HG03460 (cell line): ENCODE results near the gene RNF115.

Experiments used
- ATAC-seq: cut with Tn5 transposase; IDR thresholded peaks from one replicate; pipeline ENCODE4 v1.9.1; 2021; ENCODE audit not compliant: unreplicated experiment

RNF115 gene

DNA sequence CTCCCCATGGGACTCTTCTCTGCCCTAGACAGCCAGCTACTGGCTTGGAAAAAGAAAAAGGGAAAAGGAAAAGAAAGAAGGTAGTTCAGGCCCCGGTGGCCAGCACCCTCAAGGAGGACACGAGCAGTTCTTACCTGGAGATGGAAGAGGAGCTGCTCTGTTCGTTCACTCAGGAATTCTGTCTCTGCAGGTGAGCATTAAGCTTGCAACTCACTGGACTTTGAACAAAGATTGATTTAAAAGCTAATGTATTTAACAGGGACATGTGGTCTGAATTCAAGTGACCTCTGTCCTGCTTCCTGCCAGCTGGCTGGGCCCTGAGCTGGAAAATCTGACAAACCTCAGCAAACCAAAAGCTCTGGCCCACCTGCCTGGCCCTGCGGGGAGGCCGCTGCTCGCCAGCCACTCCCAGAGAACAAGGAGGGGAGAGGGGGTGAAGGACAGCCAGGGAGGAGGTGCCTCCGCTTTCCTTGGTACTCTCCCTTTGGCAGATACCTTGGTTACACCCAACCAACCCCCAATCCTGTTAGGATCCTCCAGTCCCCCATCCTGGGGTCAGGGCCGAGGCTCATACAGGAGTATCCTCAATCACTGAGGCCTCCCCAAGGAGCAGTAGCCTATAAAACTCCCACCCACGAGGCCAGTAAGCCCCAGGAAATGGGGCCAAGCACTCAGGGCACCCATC, 116.6 kb downstream of the RNF115 start, which contains the start of gene PDZK1:
Gene PDZK1 (minus strand): TSS at position 186 of the 685 bp plus-strand sequence. CDS start 19,347 bp downstream, outside the sequence.
- ATAC-seq: no peak

- ATAC-seq: no peak
Observed at GRCh38 chr1:145706086-145706664, 117.7 kb downstream of the RNF115 start.

GRCh38 chr1:145705622-145706021, 118.3 kb downstream of the RNF115 start:
- ATAC-seq: no peak

GRCh38 chr1:145702826-145703225, 121.1 kb downstream of the RNF115 start:
- no peak for ATAC-seq

DNA sequence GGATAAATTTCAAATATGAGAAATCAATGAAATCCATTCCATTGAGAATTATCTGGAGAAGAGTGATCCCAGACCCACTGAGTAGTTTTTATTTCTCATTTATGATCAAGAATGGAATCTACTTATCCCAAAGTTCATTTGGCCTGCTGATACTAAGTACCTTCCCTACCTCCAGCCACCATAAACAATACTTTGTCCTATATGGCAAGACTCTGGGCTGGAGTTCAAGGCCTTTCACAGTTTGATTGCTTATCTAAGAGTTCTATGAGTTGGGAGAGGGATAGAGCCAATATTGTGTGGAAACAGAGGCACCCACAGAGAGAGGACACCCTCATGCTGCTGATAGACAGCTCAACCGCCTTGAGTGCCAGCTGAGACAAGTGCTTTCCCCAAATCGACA, 121.8 kb downstream of the RNF115 start:
- ATAC-seq: no peak

DNA sequence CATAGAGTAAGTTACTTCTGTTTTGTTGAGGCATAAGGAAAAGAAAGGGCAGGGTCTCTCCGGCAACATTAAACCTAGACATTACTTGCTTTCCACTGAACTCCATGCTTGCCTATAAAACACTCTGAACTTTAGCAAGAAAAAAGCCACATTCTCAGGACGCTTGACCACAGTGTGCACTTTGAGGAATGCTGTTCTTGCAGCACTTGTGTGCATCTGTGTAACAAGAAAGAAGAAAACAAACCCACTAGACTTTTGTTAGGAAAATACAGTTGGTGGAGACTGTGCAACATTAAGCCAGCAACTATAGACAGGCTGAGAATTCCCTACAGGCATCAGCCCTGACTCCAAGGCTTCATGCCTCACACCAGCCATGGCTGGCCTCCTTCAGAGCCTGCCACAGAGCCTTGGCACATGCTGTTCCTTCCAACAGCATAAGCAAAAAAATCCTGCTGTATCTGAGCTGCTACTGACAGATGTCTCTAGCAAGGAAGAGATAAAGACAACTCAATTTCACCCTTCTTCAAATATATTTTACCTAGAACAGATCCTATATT, 122.5 kb downstream of the RNF115 start:
- no peak for ATAC-seq

- no peak for ATAC-seq
Observed at GRCh38 chr1:145696630-145696960, 127.3 kb downstream of the RNF115 start.

DNA sequence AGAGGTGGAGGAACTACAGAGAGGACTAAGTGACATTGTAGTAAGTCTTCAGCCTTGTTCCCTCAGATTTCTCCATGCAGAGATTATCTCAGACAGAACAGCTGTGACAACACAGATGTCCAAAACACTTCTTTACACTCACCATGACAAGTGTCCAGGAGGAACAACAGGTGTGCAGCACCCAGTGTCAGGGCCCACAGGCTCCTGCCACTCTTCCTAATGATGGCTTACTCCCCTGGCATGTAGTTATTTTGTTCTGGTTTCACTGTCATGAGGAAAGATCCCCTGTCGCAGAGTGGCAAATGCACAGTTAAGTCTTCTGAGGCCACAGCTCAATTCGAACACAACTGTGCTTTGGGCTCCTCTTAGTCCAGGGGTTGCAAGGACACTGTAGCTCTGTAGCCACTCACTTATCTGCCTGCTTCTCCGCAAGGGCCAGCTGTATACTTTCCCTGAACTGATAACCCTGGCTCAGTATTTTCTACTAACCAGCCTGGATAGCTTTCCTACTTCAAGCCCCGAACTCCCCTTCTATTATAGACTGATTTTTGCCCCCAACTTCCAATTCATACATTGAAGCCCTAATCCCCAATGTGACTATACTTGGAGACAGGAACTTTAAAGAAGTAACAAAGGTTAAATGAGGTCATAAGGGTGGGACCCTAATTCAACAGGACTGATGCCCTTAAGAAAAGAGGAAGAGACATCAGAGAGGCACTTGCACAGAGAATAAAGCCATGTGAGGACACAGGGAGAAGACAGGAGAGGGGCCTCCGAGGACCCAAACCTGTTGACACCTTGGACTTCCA, 127.9 kb downstream of the RNF115 start:
- no peak for ATAC-seq

DNA sequence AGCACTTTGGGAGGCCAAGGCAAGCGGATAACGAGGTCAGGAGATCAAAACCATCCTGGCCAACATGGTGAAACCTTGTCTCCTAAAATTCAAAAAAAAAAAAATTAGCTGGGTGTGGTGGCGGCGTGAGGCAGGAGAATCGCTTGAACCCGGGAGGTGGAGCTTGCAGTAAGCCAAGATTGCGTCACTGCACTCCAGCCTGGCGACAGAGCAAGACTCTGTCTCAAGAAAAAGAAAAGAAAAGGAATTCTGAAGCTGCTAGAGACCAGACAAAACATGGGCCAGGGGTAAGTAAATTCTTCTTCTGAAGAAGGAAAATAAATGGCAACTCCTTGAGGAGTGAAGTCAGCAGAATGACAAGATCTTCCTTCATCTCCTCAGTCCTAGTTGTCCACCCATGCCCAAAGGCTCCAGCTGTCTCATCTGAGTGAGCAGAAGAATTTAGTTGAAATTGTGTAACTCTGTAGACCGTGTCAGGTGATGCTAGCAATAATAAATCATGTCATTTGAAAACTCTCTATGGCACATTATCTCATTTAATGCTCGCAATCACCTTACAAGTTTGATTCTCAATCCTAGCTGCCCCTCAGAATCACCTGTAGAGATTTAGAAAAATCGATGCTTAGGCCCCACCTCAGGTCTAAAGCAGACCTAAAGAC, 131.0 kb downstream of the RNF115 start:
- ATAC-seq: no peak

DNA sequence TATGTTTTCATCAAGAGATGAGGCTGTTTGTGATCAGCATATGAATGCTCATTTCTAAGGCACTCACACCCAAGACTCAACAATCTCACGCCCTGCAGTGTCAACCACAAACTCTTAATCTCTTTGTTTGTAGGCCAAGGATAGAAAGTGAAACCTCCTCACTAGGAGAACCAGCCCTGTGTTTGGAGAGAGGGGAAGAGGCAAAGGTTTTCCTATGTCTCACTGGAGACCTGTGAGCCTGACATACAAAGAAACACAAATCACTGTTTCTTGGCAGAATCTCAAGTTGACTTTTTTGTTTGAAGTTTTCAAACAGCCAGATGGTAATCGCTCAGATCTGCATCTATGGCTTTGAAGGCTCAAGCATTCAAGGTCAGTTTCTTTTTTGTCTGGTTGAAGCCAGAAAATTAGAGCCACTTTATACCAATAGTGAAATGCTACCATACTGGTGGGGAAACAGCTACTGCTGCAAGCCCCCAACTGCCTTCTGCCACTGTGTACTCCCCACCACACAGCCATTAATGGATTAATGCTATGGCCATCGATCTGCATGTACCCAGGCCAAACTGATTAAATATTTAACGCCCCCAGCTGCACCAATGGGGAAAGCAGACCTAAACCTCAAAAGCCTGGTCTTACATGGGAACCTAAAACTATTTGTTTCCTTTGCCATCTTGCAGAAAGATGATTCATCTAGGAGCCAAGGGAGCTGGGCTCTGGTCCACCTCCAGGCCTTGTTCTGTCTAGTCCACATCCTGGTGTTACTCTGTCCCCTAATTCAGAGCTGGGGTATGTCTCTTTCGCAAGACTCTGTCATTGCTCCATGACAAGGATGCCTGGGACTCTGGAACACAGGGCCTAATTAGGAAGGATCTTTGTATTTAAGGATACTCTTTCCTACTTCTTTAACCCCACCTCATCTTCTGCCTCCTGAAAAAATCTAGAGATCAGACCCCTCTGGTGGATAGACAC, 133.0 kb downstream of the RNF115 start:
- ATAC-seq: peak; percentile 78

DNA sequence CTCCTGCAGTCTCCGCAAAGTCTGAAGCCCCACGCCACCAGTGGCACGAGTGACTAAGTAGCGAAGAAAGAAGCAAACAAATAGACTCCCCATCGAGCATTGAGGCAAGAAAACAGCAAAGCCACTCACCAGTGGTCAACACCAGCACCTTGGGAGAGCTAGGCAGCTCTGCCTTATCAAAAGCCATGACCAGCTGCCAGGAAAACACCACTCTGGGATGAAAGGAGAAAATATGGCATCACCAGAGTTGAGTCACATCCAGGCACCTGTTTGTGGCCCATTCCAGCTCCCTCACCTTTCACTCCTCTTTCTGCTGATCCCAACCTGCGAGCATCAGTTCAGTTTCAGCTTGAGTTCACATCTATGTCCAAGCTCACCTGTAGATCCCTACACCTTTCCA, 134.0 kb downstream of the RNF115 start:
- no peak for ATAC-seq

DNA sequence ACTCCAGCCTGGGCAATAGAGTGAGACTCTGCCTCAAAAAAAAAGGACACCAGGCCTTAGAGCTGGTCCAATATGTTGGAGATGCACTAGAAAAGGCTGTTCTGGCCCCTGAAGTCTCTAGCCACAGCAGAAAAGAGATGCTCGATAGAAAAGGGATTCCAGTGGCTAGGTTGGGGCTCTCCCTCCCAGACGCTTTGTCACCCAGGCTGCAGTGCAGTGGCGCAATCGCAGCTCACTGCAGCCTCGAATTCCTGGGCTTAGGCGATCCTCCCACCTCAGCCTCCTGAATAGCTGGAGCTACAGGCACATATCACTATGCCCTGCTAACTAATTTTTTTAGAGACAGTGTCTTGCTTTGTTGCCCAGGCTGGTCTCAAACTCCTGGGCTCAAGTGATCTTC, 135.0 kb downstream of the RNF115 start:
- no peak for ATAC-seq
